ENCODE data around the gene CHD2. TPM values are rescaled to one million over a fixed set of nuclear protein-coding genes. Genes with fewer than 3 reads are reported as not detected.

Gene CHD2
- polyA plus RNA-seq, 3 donors from 2014 or later = 24.7 to 77.7 (median 36.9) TPM

GRCh38 chr15:93068581-93069199, 168.6 kb downstream of the CHD2 start:
- Mint-ChIP-seq H3K4me3 (no peak overlapping the region), H3K27me3 (ENCODE audit: low read depth in 3 of 3) (peaks cover 3 to 27% (median 18%) of the 10 kb centered on the region in 3 donors)

GRCh38 chr15:93070132-93070531, 170.0 kb downstream of the CHD2 start:
- Mint-ChIP-seq H3K9me3 (peaks cover 0 to 1% (median 0%) of the 10 kb centered on the region in 6 donors), H3K27me3 (ENCODE audit: low read depth in 3 of 3) (peaks cover 6 to 33% (median 22%) of the 10 kb centered on the region in 3 donors)

More at GRCh38 chr15:93068581-93069199, 168.6 kb downstream of the CHD2 start:
- Mint-ChIP-seq H3K36me3 (peaks cover 0 to 4% (median 0%) of the 10 kb centered on the region in 3 donors), H3K9me3 (peaks cover 0 to 1% (median 0%) of the 10 kb centered on the region in 6 donors), H3K27ac (no peak overlapping the region), H3K4me1 (peaks cover 9 to 16% of the 10 kb centered on the region in 2 donors)
- no peak for DNase-seq

GRCh38 chr15:93070551-93071296, 170.6 kb downstream of the CHD2 start:
- no peak overlapping the region for H3K4me3 Mint-ChIP-seq
- peaks cover 10 to 33% (median 25%) of the 10 kb centered on the region in 3 donors for H3K27me3 Mint-ChIP-seq (ENCODE audit: low read depth in 3 of 3)

More at GRCh38 chr15:93070132-93070531, 170.0 kb downstream of the CHD2 start:
- peaks cover 12 to 21% of the 10 kb centered on the region in 2 donors for H3K4me1 Mint-ChIP-seq
- H3K27ac Mint-ChIP-seq = no peak overlapping the region
- no peak overlapping the region for H3K4me3 Mint-ChIP-seq
- peaks cover 0 to 4% (median 0%) of the 10 kb centered on the region in 3 donors for H3K36me3 Mint-ChIP-seq
- DNase-seq = no peak

GRCh38 chr15:93071469-93071936, 171.4 kb downstream of the CHD2 start:
- Mint-ChIP-seq H3K4me1 (peaks cover 12 to 21% of the 10 kb centered on the region in 2 donors), H3K27me3 (ENCODE audit: low read depth in 3 of 3) (peaks cover 10 to 33% (median 25%) of the 10 kb centered on the region in 3 donors), H3K4me3 (peak overlapping the region in 1 of 5 donors; percentile 75), H3K27ac (no peak overlapping the region), H3K36me3 (peaks cover 0 to 4% (median 0%) of the 10 kb centered on the region in 3 donors), H3K9me3 (peaks cover 0 to 1% (median 0%) of the 10 kb centered on the region in 6 donors)
- no peak for DNase-seq

More at GRCh38 chr15:93070551-93071296, 170.6 kb downstream of the CHD2 start:
- no peak for DNase-seq
- peaks cover 0 to 4% (median 0%) of the 10 kb centered on the region in 3 donors for H3K36me3 Mint-ChIP-seq
- H3K4me1 Mint-ChIP-seq = peaks cover 12 to 21% of the 10 kb centered on the region in 2 donors
- peaks cover 0 to 1% (median 0%) of the 10 kb centered on the region in 6 donors for H3K9me3 Mint-ChIP-seq
- no peak overlapping the region for H3K27ac Mint-ChIP-seq

GRCh38 chr15:93072011-93072410, 171.9 kb downstream of the CHD2 start:
- Mint-ChIP-seq H3K4me3 (peak overlapping the region; percentile 33 to 75 (median 58)), H3K9me3 (peaks cover 0 to 1% (median 0%) of the 10 kb centered on the region in 6 donors), H3K36me3 (peaks cover 0 to 4% (median 0%) of the 10 kb centered on the region in 3 donors), H3K27ac (no peak overlapping the region), H3K27me3 (ENCODE audit: low read depth in 3 of 3) (peaks cover 10 to 36% (median 21%) of the 10 kb centered on the region in 3 donors), H3K4me1 (peaks cover 12 to 21% of the 10 kb centered on the region in 2 donors)
- no peak for DNase-seq

GRCh38 chr15:93072411-93073394, 172.6 kb downstream of the CHD2 start:
- peak overlapping the region in 1 of 6 donors; percentile 68 for H3K27ac Mint-ChIP-seq
- peaks cover 11 to 36% (median 23%) of the 10 kb centered on the region in 3 donors for H3K27me3 Mint-ChIP-seq (ENCODE audit: low read depth in 3 of 3)
- H3K36me3 Mint-ChIP-seq = peaks cover 0 to 4% (median 0%) of the 10 kb centered on the region in 3 donors
- DNase-seq = no peak
- peaks cover 12 to 21% of the 10 kb centered on the region in 2 donors for H3K4me1 Mint-ChIP-seq
- peaks cover 0 to 1% (median 0%) of the 10 kb centered on the region in 6 donors for H3K9me3 Mint-ChIP-seq
- peak overlapping the region; percentile 48 to 86 (median 75) for H3K4me3 Mint-ChIP-seq

GRCh38 chr15:93073465-93073952, 173.4 kb downstream of the CHD2 start:
- H3K27ac Mint-ChIP-seq = peak overlapping the region in 2 of 6 donors; percentile 68 to 86
- H3K36me3 Mint-ChIP-seq = peaks cover 0 to 4% (median 0%) of the 10 kb centered on the region in 3 donors
- peaks cover 11 to 42% (median 23%) of the 10 kb centered on the region in 3 donors for H3K27me3 Mint-ChIP-seq (ENCODE audit: low read depth in 3 of 3)
- H3K4me1 Mint-ChIP-seq = peaks cover 12 to 21% of the 10 kb centered on the region in 2 donors
- peak overlapping the region; percentile 78 to 90 (median 86) for H3K4me3 Mint-ChIP-seq
- H3K9me3 Mint-ChIP-seq = no peaks in the 10 kb centered on the region
- DNase-seq = peak in 2 of 3 donors; percentile 15 to 30

GRCh38 chr15:93074599-93074998, 174.5 kb downstream of the CHD2 start:
- DNase-seq = no peak
- Mint-ChIP-seq H3K4me1 (peaks cover 12 to 21% of the 10 kb centered on the region in 2 donors), H3K9me3 (no peaks in the 10 kb centered on the region), H3K27ac (no peak overlapping the region), H3K4me3 (no peak overlapping the region), H3K36me3 (peaks cover 0 to 4% (median 0%) of the 10 kb centered on the region in 3 donors), H3K27me3 (ENCODE audit: low read depth in 3 of 3) (peaks cover 11 to 44% (median 23%) of the 10 kb centered on the region in 3 donors)

- H3K36me3 Mint-ChIP-seq = peaks cover 0 to 4% (median 0%) of the 10 kb centered on the region in 3 donors
- H3K9me3 Mint-ChIP-seq = no peaks in the 10 kb centered on the region
- peaks cover 12 to 21% of the 10 kb centered on the region in 2 donors for H3K4me1 Mint-ChIP-seq
- no peak overlapping the region for H3K27ac Mint-ChIP-seq
- H3K4me3 Mint-ChIP-seq = no peak overlapping the region
- peaks cover 13 to 36% (median 20%) of the 10 kb centered on the region in 3 donors for H3K27me3 Mint-ChIP-seq (ENCODE audit: low read depth in 3 of 3)
- DNase-seq = no peak
Measured at GRCh38 chr15:93076217-93076616, 176.1 kb downstream of the CHD2 start.

- Mint-ChIP-seq H3K27me3 (ENCODE audit: low read depth in 3 of 3) (peaks cover 13 to 32% (median 15%) of the 10 kb centered on the region in 3 donors), H3K4me3 (no peak overlapping the region), H3K36me3 (peaks cover 0 to 3% (median 0%) of the 10 kb centered on the region in 3 donors), H3K9me3 (no peaks in the 10 kb centered on the region), H3K4me1 (peaks cover 10 to 18% of the 10 kb centered on the region in 2 donors), H3K27ac (no peak overlapping the region)
- no peak for DNase-seq
Measured at GRCh38 chr15:93076875-93077274, 176.8 kb downstream of the CHD2 start.
